ENCODE data around the gene PRKAR2A.
"Not testable (repeated sequence)": the region's sequence is repeated elsewhere in the genome, so short reads cannot be mapped to it uniquely, and the experiment has no call there.

PRKAR2A gene

GRCh38 chr3:48723725-48724124, 123.9 kb downstream of the PRKAR2A start:
- DNase-seq, result no peak

GRCh38 chr3:48723293-48723692, 124.4 kb downstream of the PRKAR2A start:
- not testable (repeated sequence) for DNase-seq

- peak; percentile 89 for DNase-seq
Measured at GRCh38 chr3:48716982-48717746, 130.5 kb downstream of the PRKAR2A start, which contains the start of gene IP6K2. IP6K2 (minus strand) TSS chr3:48717221; CDS start chr3:48695291, 21,930 bp downstream.

GRCh38 chr3:48716508-48716981, 131.1 kb downstream of the PRKAR2A start:
- no peak for DNase-seq

- no peak for DNase-seq
Measured at GRCh38 chr3:48715174-48715800, 132.4 kb downstream of the PRKAR2A start.

- no peak for DNase-seq
Measured at GRCh38 chr3:48711727-48712126, 135.9 kb downstream of the PRKAR2A start.

GRCh38 chr3:48709051-48709461, 138.6 kb downstream of the PRKAR2A start:
- no peak for DNase-seq

GRCh38 chr3:48708481-48708889, 139.2 kb downstream of the PRKAR2A start:
- no peak for DNase-seq

GRCh38 chr3:48707157-48707556, 140.5 kb downstream of the PRKAR2A start:
- DNase-seq, result no peak

- no peak for DNase-seq
Measured at GRCh38 chr3:48702320-48702920, 145.3 kb downstream of the PRKAR2A start.

GRCh38 chr3:48700731-48701405, 146.8 kb downstream of the PRKAR2A start:
- no peak for DNase-seq

GRCh38 chr3:48698891-48699290, 148.8 kb downstream of the PRKAR2A start:
- DNase-seq, result no peak

- DNase-seq, result no peak
Measured at GRCh38 chr3:48697952-48698351, 149.7 kb downstream of the PRKAR2A start.

GRCh38 chr3:48696601-48697000, 151.1 kb downstream of the PRKAR2A start:
- no peak for DNase-seq

Measured in NCI-H1436 (cell line).